Right kidney (tissue), 1 donor: Measurements from ENCODE around the gene CCDC136.
A peak's percentile ranks its signal among the peaks of the same experiment; 100 is the strongest.

Experiments
- DNase-seq: peaks from one replicate; pipeline ENCODE4 v3.0.0-alpha.2; 2016

Gene CCDC136

GRCh38 chr7:128777156-128778123 is 14.3 kb upstream of the CCDC136 start:
- no peak for DNase-seq

GRCh38 chr7:128778946-128779345 is 12.8 kb upstream of the CCDC136 start:
- no peak for DNase-seq

- no peak for DNase-seq
Measured at GRCh38 chr7:128781126-128781525, 10.6 kb upstream of the CCDC136 start.

- DNase-seq, result no peak
Measured at GRCh38 chr7:128781851-128782250, 9.9 kb upstream of the CCDC136 start.

- DNase-seq, result no peak
Measured at GRCh38 chr7:128783143-128783861, 8.5 kb upstream of the CCDC136 start.

GRCh38 chr7:128785738-128786137 is 6.0 kb upstream of the CCDC136 start:
- no peak for DNase-seq

- no peak for DNase-seq
Measured at GRCh38 chr7:128788446-128789412, 3.0 kb upstream of the CCDC136 start.

- peak; percentile 63 for DNase-seq
Measured at GRCh38 chr7:128790315-128791041, 1.3 kb upstream of the CCDC136 start.

GRCh38 chr7:128791972-128792327 is 182 bp downstream of the CCDC136 start:
- DNase-seq, result no peak

- no peak for DNase-seq
Measured at GRCh38 chr7:128792471-128793180, 858 bp downstream of the CCDC136 start.

GRCh38 chr7:128793181-128793547 is 1.4 kb downstream of the CCDC136 start:
- DNase-seq, result no peak

- DNase-seq, result no peak
Measured at GRCh38 chr7:128794020-128794419, 2.3 kb downstream of the CCDC136 start.

GRCh38 chr7:128794436-128794835 is 2.7 kb downstream of the CCDC136 start:
- no peak for DNase-seq

- no peak for DNase-seq
Measured at GRCh38 chr7:128795129-128795528, 3.4 kb downstream of the CCDC136 start.

- no peak for DNase-seq
Measured at GRCh38 chr7:128796327-128796726, 4.6 kb downstream of the CCDC136 start.

GRCh38 chr7:128799451-128799850 is 7.7 kb downstream of the CCDC136 start:
- DNase-seq, result no peak

GRCh38 chr7:128800567-128800966 is 8.8 kb downstream of the CCDC136 start:
- DNase-seq, result no peak

- no peak for DNase-seq
Measured at GRCh38 chr7:128801003-128801402, 9.2 kb downstream of the CCDC136 start.

GRCh38 chr7:128801667-128802418 is 10.1 kb downstream of the CCDC136 start:
- no peak for DNase-seq

GRCh38 chr7:128804484-128804883 is 12.7 kb downstream of the CCDC136 start:
- DNase-seq, result no peak
